Sigmoid colon (tissue), 7 donors: ENCODE measurements around the gene PRSS56. TPM values are rescaled to one million over a fixed set of nuclear protein-coding genes. Genes with fewer than 3 reads are reported as not detected.

Experiments used
- DNase-seq: peaks from one replicate; pipeline ENCODE4 v3.0.0-alpha.2; 2019
- H3K27ac ChIP-seq, 4 donors: fragments of 200-600 bp; sonication (generic); one replicate each; pipeline ENCODE4 v1.5.1; 2016 to 2019; ENCODE audit warnings: mild to moderate bottlenecking in 1 of 4
- H3K27me3 ChIP-seq, 3 donors: fragments of 200-600 bp; sonication (generic); one replicate each; pipeline ENCODE4 v1.5.1; 2019; ENCODE audit warnings: mild to moderate bottlenecking in 1 of 3
- H3K36me3 ChIP-seq, 4 donors: fragments of 200-600 bp; sonication (generic); one replicate each; pipeline ENCODE4 v1.5.1; 2016 to 2019
- H3K4me1 ChIP-seq, 4 donors: fragments of 200-600 bp; sonication (generic); one replicate each; pipeline ENCODE4 v1.5.1; 2017 to 2019
- H3K4me3 ChIP-seq, 4 donors: fragments of 200-600 bp; sonication (generic); one replicate each; pipeline ENCODE4 v1.5.1; 2017 to 2019; ENCODE audit warnings: mild to moderate bottlenecking in 2 of 4, moderate library complexity in 1 of 4
- H3K9me3 ChIP-seq, 4 donors: fragments of 200-600 bp in 3 of 4; sonication (generic) in 3 of 4; one replicate each; pipeline versions ENCODE4 v1.5.1 to v1.6.1; 2013 to 2019
- EP300 ChIP-seq, 4 donors: sonication (generic); formaldehyde crosslinking; IDR thresholded peaks; one replicate each; pipeline ENCODE4 v1.6.1; 2017; ENCODE audit warnings: antibody characterized with exemption in 4 of 4
- POLR2A ChIP-seq, 2 donors: fragments of 450-650 bp; IDR thresholded peaks; one replicate each; pipeline ENCODE4 v1.6.1; 2016; ENCODE audit warnings: antibody characterized with exemption in 2 of 2, mild to moderate bottlenecking in 2 of 2, moderate library complexity in 2 of 2
- POLR2AphosphoS5 ChIP-seq, 4 donors: sonication (generic); formaldehyde crosslinking; IDR thresholded peaks; one replicate each; pipeline ENCODE4 v1.6.1; 2017; ENCODE audit warnings: antibody characterized with exemption in 4 of 4
- WGBS, 2 donors: extraction: QIAGEN DNeasy Blood & Tissue Kit; methylation state at CpG; one replicate each; pipeline ENCODE4 v1.1.7; 2013; 5-methylcytosine and 5-hydroxymethylcytosine counted together
- intact Hi-C: fragments of 100-400 bp; cut with DNase I; formaldehyde crosslinking; loops from one replicate; pipeline ENCODE4 v1.15.1; 2023
- polyA plus RNA-seq, 3 donors: library from polyadenylated mRNA; stranded (reverse); fragments of 200-250 nt; gene quantifications; one replicate each; pipeline ENCODE4 v1.2.3, GENCODE V29; 2013
- total RNA-seq, 4 donors: library from RNA; depleted of rRNA; stranded (reverse); fragments of >200 nt; gene quantifications; one replicate each; pipeline ENCODE4 v1.1.0, GENCODE V29; 2016
- TF ChIP-seq, protein P1 (sequence below), 4 experiments: fragments of 450-650 bp in 3 of 4; fragments of 200-600 bp in 1 of 4; IDR thresholded peaks; one replicate each; pipeline ENCODE4 v1.5.1; 2016 to 2019; ENCODE audit warnings: antibody characterized with exemption in 4 of 4, mild to moderate bottlenecking in 3 of 4, moderate library complexity in 2 of 4
- donor health status: healthy with polysubstance abuse.
- donor health status: Bipolar disorder and iron deficiency.
- donor health status: healthy.

Gene PRSS56
- total and polyA plus RNA-seq, 7 donors = not detected

DNA sequence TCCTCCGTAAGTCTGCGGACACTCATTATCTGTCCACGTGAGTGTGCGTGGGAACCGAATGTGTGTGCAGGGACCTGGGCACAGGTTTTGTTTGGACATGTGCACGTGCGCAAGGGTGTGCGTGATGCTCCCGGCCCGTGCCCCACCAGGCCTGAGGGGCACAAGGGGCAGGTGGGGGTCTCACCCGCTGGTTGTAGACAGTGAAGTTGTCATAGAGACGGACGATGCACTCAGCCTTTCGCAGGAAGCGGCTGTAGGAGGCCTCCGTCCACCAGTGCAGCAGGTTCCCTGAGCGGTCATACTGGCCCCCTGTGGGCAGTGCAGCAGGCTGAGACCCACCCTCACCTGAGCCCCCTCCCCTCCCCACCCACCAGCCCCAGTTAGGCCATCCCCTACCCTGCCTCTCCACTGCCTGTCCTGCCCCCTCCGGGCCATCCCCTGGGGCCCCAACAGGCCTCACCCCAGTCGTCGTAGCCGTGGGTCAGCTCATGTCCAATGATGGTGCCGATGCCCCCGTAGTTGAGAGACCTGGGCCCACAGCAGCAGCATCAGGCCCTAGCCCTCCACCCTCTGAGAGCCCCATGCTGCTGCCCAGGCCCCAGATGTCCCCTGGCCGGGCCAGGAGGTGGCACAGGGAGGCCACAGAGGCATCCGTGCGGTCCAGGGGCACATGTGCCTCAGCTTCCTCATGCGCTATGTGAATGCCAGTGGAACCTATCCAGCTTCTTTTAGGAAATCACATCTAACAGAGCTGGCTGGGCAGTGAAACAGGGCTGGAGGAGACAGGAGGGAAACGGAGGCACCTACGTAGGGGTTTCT, 38.7 kb upstream of the PRSS56 start:
- DNase-seq = peak; percentile 56
- H3K4me3 ChIP-seq = no peak overlapping the region
- WGBS, 2 donors = 85 to 88% methylated on average over 29 of the region's 29 CpGs
- peaks cover 0 to 2% (median under 1%) of the 10 kb centered on the region in 4 donors for H3K4me1 ChIP-seq
- no peaks in the 10 kb centered on the region for H3K36me3 ChIP-seq
- intact Hi-C loops = no loop called here
- H3K27ac ChIP-seq = no peak overlapping the region
- H3K9me3 ChIP-seq = no peaks in the 10 kb centered on the region
- no peak for TF ChIP-seq EP300 (IDR thresholded peaks at IDR 0.05)
- TF ChIP-seq POLR2A (IDR thresholded peaks at IDR 0.05) = no peak
- TF ChIP-seq, protein P1, sequence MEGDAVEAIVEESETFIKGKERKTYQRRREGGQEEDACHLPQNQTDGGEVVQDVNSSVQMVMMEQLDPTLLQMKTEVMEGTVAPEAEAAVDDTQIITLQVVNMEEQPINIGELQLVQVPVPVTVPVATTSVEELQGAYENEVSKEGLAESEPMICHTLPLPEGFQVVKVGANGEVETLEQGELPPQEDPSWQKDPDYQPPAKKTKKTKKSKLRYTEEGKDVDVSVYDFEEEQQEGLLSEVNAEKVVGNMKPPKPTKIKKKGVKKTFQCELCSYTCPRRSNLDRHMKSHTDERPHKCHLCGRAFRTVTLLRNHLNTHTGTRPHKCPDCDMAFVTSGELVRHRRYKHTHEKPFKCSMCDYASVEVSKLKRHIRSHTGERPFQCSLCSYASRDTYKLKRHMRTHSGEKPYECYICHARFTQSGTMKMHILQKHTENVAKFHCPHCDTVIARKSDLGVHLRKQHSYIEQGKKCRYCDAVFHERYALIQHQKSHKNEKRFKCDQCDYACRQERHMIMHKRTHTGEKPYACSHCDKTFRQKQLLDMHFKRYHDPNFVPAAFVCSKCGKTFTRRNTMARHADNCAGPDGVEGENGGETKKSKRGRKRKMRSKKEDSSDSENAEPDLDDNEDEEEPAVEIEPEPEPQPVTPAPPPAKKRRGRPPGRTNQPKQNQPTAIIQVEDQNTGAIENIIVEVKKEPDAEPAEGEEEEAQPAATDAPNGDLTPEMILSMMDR (IDR thresholded peaks at IDR 0.05) = no peak
- no peak for TF ChIP-seq POLR2AphosphoS5 (IDR thresholded peaks at IDR 0.05)
- peaks cover 18 to 51% (median 28%) of the 10 kb centered on the region in 3 donors for H3K27me3 ChIP-seq

DNA sequence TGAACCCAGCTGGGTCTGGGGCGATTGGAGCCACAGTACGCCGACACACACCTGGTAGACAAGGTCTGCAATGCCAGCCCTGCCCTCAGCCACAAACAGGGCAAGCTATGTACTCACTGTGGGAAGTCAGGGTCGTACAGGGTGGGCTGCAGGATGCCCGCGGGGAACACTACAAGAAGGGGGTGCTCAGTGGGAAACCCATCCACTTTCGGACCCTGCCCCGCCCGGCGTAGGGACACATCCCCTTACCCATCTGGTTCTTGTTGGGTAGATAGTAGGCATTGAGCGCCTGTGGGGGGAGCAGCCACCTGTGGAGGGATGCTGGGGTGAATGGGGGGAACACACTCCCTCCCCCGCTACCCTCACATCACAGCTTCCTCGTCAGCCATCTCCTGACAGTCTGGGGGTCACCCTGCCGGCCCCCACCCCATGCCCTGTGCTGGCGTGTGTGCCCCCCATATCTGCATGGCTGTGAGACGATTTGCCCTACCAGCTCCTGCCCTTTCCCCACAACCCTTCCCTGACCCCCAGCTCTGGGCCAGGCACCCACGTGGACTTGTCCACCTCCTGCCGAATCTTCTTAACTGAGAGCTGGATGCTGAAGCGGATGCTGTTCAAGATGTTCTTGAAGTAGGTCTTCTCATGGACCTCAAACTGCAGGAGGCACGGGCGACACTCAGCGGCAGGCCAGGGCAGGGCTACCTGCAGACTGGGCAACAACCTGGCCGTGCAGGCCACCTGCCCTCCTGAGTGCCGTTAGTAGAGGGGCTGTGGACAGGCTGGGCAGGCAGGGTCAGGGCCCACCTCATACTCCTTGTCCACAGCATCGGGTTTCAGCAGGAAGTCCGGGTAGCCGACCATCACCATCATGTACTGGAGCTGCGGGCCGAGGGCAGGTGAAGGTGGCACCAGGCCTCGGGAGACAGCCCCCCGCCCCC, 37.6 kb upstream of the PRSS56 start:
- Histone ChIP-seq H3K4me1 (peaks cover 0 to 12% (median 9%) of the 10 kb centered on the region in 4 donors), H3K36me3 (no peaks in the 10 kb centered on the region), H3K4me3 (no peak overlapping the region), H3K9me3 (no peaks in the 10 kb centered on the region), H3K27ac (no peak overlapping the region), H3K27me3 (peaks cover 26 to 62% (median 38%) of the 10 kb centered on the region in 3 donors)
- TF ChIP-seq EP300 (IDR thresholded peaks at IDR 0.05) (no peak), POLR2A (IDR thresholded peaks at IDR 0.05) (no peak), POLR2AphosphoS5 (IDR thresholded peaks at IDR 0.05) (no peak)
- TF ChIP-seq, protein P1 (IDR thresholded peaks at IDR 0.05) = no peak
- WGBS, 2 donors = 86 to 91% methylated on average over 31 of the region's 31 CpGs
- intact Hi-C loops = no loop called here
- peak; percentile 62 for DNase-seq

DNA sequence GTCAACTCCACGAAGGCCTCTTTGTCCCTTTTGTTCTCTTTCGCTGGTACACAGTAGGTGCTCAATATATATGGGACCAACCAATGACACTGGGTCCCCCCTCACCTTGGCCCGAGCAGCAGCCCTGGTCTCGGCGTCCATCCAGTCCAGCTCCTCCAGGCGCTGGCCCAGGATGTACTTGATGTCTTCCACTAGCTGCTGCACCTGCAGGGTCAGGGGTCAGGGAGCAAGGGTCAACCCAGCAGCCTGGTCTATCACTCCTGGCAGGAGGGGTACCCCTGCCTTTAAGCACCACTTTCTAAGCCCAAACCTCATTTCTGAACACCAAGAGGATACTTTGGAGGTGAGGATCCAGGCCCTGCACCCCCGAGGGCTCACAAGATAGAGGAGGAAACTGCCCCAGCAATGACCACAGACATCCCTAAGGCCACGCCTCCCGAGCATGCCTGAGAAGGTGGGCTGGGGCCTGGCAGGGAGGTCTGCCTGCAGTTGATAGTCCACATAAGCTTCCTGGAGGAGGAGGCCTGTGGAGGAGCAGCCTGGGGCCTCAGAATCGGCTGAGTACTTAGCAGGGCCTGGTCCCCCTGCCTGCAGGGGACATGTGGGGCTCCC, 36.8 kb upstream of the PRSS56 start:
- 88 to 89% methylated on average over 10 of the region's 10 CpGs for WGBS, 2 donors
- Histone ChIP-seq H3K27me3 (peaks cover 26 to 70% (median 38%) of the 10 kb centered on the region in 3 donors), H3K4me1 (peaks cover 0 to 12% (median 10%) of the 10 kb centered on the region in 4 donors), H3K27ac (no peak overlapping the region), H3K36me3 (no peaks in the 10 kb centered on the region), H3K4me3 (no peak overlapping the region), H3K9me3 (no peaks in the 10 kb centered on the region)
- intact Hi-C loops = no loop called here
- DNase-seq = peak; percentile 48
- no peak for TF ChIP-seq POLR2A (IDR thresholded peaks at IDR 0.05)

DNA sequence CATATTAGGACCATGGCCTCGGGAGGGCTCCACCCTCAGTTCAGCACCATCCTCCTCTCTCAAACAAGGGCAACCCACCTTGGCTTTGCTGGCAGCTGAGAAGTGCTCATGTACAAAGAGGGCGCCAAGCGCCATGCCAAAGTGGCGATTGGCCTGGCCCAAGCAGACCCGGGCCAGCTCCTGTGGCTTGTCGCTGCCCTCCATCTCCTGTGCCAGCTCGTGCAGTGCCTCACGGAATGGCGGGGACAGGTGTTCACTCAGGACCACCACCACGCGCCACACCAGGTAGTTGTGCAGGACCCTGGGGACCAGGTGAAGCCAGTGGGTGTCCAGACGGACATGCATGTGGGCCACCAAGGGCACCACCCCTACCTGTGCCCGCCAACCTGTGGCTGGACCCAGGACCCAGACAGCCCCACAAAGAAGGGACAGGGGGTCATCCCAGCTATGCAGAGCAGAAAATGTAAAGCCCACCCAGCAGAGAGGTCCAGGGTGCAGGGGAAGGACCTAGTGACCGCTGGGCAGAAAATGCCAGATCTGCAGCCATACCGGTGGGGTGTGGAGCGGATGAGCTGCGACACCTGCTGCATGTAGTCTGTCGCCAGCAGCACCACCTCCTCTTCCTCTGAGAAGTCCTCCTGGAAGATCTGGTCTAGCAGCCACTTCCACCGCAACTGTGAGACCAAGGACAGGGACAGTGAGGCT, 36.1 kb upstream of the PRSS56 start:
- peak; percentile 53 for DNase-seq
- peaks cover 0 to 12% (median 10%) of the 10 kb centered on the region in 4 donors for H3K4me1 ChIP-seq
- H3K9me3 ChIP-seq = no peaks in the 10 kb centered on the region
- H3K4me3 ChIP-seq = no peak overlapping the region
- H3K36me3 ChIP-seq = no peaks in the 10 kb centered on the region
- TF ChIP-seq, protein P1 (IDR thresholded peaks at IDR 0.05) = no peak
- no peak for TF ChIP-seq POLR2A (IDR thresholded peaks at IDR 0.05)
- TF ChIP-seq POLR2AphosphoS5 (IDR thresholded peaks at IDR 0.05) = no peak
- TF ChIP-seq EP300 (IDR thresholded peaks at IDR 0.05) = no peak
- intact Hi-C loops = no loop called here
- 89 to 92% methylated on average over 19 of the region's 19 CpGs for WGBS, 2 donors
- H3K27me3 ChIP-seq = peaks cover 26 to 77% (median 38%) of the 10 kb centered on the region in 3 donors
- H3K27ac ChIP-seq = no peak overlapping the region
